HG03432 (cell line): ENCODE data around the gene ART5.

ENCODE experiments used
- ATAC-seq: cut with Tn5 transposase; IDR thresholded peaks from one replicate; pipeline ENCODE4 v1.9.1; 2021; ENCODE audit warnings: mild to moderate bottlenecking, moderate library complexity; ENCODE audit not compliant: unreplicated experiment

Gene ART5

DNA sequence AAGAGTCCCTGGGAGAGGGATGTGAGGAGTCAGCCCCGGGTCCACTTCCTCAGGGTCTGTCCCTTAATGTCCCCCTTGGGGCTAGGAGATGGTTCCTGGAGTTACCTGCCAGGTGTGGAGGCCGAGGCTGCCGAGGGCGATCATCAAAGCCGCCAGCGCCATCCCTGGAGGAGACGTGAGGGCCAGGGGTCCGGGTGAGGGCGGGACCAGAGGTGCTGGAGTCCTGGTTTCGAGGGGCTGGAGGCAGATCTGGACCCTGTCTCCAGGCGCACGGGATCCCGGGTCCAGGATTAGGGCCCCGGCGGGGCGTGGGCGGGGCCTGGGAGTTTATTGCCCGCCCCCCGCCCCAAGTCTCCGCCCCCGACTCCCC lies at the start of gene ART5:
ART5 (minus strand) TSS at position 292 of the 370 bp plus-strand sequence; CDS start at position 162, 130 bp downstream.
- ATAC-seq = no peak

DNA sequence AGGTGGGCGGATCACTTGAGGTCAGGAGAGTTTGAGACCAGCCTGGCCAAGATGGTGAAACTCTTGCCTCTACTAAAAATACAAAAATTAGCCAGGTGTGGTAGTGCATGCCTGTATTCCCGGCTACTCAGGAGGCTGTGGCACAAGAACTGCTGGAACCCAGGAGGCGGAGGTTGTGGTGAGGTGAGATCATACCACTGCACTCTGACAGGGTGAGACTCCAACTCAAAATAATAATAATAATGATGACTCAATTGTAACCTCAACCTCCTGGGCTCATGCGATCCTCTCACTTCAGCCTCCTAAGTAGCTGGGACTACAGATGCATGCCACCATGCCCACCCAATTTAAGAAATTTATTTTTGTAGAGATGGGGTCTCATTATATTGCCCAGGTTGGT lies 45.0 kb upstream of the ART5 start:
- ATAC-seq = no peak

GRCh38 chr11:3685923-3686322 lies 44.1 kb upstream of the ART5 start:
- ATAC-seq = no peak

DNA sequence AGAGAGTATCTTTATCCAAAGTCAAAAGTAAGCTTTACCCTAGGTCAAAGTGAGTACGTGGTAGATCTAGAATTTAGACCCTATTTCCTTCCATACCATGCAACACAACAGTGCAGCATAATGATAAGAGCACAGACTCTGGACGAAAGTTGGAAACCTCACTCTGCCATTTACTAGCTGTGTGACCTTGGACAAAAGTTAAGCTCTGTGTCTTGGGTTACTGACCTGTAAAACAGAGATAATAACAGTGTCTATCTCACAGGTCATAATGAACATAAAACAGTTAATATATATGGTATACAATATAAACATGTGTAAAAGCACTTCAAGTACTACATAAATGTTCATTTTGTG lies 43.0 kb upstream of the ART5 start:
- no peak for ATAC-seq

GRCh38 chr11:3684129-3684818 lies 42.5 kb upstream of the ART5 start:
- ATAC-seq = no peak

DNA sequence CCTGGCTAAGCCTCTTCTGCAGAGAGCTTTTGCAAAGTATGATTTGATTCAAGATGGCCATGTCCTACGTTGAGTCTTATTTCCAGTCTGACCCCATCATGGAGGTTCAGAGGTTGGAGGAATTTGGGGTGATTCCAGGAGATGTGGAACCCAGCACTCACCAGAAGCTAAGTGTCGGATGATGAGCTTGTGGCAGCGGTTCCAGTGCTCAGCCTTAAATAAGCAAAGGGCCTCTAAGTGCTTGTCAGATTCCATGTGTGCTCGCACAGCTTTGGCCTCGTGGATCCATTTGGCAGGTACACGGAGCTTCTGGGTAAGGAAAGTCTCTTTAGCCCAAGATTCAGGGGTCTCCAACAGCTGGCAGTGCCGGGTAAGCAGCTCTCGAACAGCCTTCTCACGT lies 41.2 kb upstream of the ART5 start:
- no peak for ATAC-seq

DNA sequence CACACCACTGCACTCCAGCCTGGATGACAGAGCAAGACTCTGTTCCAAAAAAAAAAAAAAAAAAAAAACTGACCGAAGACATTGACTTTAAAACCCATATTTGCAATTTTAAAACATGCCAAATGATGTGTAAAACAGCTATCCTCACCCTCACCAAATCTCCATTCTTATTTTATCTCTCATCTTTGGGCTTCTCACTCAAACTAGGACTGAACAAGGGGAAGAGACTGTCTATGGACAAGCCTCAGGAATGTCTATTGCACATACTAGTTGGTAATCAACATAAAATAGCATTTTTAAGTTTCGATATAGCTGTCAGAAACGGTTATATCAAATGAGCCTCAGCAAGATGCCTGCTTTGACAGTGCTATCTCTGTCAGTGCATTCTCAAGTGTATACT lies 37.3 kb upstream of the ART5 start:
- ATAC-seq = no peak

DNA sequence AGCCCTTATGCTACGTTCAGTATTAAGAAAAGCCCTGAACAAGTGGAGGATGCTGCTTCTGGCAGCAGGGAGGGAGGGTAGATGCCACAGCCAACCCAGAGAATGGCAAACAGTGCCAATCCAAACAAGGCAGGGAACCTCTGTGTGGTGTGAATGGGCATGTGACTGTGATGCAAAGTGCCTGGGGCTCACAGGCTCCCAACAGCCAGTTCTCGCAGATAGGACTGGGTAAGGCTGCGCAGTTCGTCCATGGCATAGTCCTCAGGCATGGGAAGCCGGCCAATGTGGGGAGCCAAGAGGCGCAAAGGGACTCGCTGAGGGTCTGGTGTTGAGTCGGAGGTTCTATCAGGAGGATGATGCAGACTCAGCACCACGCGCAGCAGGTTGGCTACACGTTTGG lies 34.2 kb upstream of the ART5 start:
- no peak for ATAC-seq

- ATAC-seq = no peak
These were observed 32.4 kb upstream of the ART5 start for GRCh38 chr11:3674189-3674588.

- ATAC-seq = no peak
These were observed 29.8 kb upstream of the ART5 start, which contains the start of gene CHRNA10 for GRCh38 chr11:3671334-3672254. TSS of gene CHRNA10 (minus strand) at chr11:3671384. CDS start at chr11:3671312, 72 bp downstream.

- no peak for ATAC-seq
These were observed 28.0 kb upstream of the ART5 start for GRCh38 chr11:3669742-3670183.

GRCh38 chr11:3669128-3669527 lies 27.3 kb upstream of the ART5 start:
- ATAC-seq = no peak

DNA sequence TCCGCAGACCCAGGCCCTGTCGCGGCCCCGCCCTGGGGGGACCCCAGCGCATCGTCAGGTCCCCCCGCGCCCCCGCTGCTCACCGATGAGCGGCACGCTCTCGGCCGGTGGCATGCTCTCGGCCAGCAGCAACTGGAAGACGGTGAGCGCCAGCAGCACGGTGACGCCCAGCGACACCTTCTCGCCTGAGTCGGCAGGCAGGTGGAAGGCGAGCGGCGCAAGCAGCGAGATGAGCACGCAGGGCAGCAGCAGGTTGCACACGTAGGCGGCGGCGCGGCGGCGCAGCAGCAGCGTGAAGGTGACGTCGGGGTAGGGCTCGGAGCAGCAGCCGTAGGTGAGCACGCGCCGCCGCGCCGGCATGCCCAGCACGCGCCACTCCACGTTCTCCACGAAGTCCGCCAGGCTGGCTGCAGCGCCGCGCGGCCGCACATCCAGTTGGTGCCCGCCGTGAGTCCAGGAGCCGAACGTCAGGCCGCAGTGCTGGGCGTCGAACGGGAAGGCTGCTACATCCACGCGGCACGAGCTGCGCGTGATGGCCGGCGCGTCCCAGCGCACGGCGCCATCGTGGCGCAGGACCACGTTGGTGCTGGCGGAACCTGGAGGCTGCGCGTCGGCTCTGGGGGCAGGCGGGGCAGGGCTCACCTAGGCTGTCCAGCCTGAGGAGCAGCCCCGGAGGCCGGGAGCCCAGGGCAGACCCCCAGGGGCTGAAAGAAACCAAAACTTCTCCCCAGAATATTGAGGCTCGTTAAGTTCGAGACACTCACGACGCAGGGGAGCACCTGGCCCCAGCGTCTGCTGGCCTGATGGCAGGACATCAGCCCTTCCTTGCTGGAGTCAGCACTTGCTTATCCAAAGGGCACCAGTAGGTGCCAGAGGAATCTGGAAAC lies 25.6 kb upstream of the ART5 start:
- ATAC-seq = no peak

- ATAC-seq = no peak
These were observed 24.3 kb upstream of the ART5 start for GRCh38 chr11:3666023-3666530.

- no peak for ATAC-seq
These were observed 23.7 kb upstream of the ART5 start for GRCh38 chr11:3665336-3666022.

DNA sequence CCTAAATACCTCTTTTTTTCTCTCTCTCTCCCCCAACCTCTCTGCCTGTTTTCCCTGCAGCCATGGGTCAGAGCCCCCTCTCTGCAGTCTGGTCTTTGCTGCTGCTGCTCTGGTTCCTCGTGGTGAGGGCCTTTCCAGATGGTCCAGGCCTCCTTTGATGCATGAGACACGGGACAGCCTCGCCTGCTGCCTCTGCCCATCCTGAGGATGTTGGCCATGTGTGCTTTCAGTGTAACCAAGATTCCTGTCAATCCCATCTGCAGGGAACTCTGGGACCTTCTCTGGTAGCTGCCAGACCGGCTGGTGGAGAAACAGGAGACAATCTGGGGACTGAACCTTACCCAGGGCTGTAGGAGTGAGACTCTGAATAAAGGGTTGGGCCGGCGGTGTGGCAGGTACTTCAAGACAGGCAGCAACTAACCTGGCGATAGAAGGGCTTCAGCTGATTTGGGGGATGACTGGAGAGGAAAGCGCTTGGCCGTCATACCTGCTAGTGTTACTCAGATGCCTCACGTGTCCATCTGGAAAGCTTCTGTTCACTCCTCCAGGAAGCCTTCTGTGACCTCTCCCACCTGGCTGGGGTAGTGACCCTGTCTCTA lies 22.3 kb upstream of the ART5 start:
- no peak for ATAC-seq

- ATAC-seq = no peak
These were observed 21.1 kb upstream of the ART5 start for GRCh38 chr11:3662856-3663255.

DNA sequence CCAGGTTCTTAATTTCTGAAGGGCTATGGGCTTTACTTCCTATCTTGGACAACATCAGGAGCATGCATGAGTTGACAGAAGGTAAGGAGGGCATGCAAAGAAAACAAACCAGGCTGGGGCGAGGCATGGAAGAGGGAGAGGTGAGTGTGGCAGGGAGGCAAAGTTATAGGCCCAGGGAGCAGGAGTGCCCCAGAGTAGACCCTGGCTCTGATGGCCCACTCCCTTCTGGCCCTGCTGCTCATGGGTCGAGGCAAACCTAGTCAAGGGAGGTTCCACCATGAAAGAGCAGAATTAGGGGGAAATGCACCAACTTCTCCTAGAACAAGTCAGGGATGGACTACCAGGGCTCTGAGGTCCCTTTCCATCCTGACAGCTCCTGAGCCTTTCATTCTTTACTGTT lies 19.2 kb upstream of the ART5 start:
- ATAC-seq = no peak

- no peak for ATAC-seq
These were observed 18.1 kb upstream of the ART5 start for GRCh38 chr11:3659595-3660515.
